Activated naive CD8-positive, alpha-beta T cell treated with anti-CD3 and anti-CD28 coated beads, Interleukin-2, amount 10 ng/mL, durations not matched to agents 7 days and 5 days (primary cell): Measurements from ENCODE around the gene SMARCD3. TPM values are rescaled to one million over a fixed set of nuclear protein-coding genes. Genes with fewer than 3 reads are reported as not detected.

Experiments
- ATAC-seq: fragments of 150-1000 bp; cut with Tn5 transposase; one replicate; pipeline ENCODE4 v1.10.0; 2021; ENCODE audit warnings: low read depth, moderate library complexity
- POLR2A ChIA-PET: fragments of 350-600 bp; sonication (Branson Sonifier 250); formaldehyde crosslinking; loops from one replicate; lab custom pipeline; 2021; ENCODE audit warnings: antibody characterized with exemption; lab: Charles Lee
- DNase-seq: peaks from one replicate; pipeline ENCODE4 v3.0.0; 2021
- H3K27ac Mint-ChIP-seq: one replicate; pipeline ENCODE4 v1.8.0; 2022; ENCODE audit warnings: mild to moderate bottlenecking, mixed read lengths
- H3K27me3 Mint-ChIP-seq: one replicate; pipeline ENCODE4 v1.8.0; 2022; ENCODE audit warnings: mild to moderate bottlenecking, moderate library complexity, mixed read lengths
- H3K36me3 Mint-ChIP-seq: one replicate; pipeline ENCODE4 v1.8.0; 2021; ENCODE audit warnings: mild to moderate bottlenecking, mixed read lengths
- H3K4me1 Mint-ChIP-seq: one replicate; pipeline ENCODE4 v1.8.0; 2021; ENCODE audit warnings: mixed read lengths
- H3K4me3 Mint-ChIP-seq: one replicate; pipeline ENCODE4 v1.8.0; 2022; ENCODE audit warnings: mild to moderate bottlenecking, moderate library complexity, mixed read lengths
- H3K9me3 Mint-ChIP-seq: one replicate; pipeline ENCODE4 v1.8.0; 2021; ENCODE audit warnings: mixed read lengths
- total RNA-seq, 2 experiments: library from RNA; stranded (reverse); gene quantifications; one replicate each; pipeline ENCODE4 v1.2.3, GENCODE V29; 2021

SMARCD3 gene
- total RNA-seq, 2 experiments from 2014 or later = 7.8 to 12.6 TPM

DNA sequence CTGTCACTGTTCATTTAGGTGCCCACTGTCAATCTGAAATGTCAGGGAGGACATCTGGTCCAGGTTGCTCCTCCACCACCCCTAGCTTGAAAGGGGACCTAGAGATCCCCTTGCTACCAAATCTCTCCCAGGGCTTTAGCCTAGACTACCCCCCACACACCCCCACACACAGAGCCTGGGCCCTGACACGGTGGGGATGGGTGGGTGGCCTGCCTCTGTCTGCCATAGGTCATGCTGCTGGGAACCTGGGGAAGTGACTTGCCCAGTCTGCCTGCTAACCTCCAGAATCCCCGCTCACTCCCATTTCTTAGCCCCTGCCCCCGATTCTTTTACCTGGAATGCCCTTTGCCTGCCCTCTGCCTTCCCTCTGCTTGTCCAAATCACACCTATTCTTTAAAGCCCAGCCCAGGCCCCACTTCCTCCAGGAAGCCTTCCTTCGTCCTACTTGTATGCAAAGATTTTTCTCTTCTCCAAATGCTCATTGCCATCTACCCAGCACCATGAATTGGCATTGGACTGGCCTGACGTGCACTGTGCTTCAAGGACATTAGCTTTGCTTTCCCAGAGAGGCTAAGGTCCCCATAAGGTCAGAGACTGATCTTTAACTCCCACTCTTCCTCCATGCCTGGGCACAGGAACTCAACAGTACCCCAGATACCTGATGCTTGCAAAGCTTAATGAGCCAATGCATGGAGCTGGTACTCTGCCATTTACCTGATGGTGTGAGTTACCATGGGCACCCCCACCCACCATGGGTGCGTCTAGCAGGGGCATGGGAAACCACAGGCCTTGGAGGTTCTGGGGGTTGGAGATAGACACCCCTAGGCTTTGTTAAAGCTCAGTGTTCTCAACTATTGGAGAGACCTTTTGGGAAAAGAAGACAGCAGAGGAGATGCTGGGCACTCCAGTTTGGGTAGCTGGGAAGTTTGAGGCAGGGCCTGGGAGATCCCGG lies 2.0 kb upstream of the SMARCD3 start:
- Mint-ChIP-seq H3K9me3 (no peaks in the 10 kb centered on the region), H3K27me3 (peaks cover 62% of the 10 kb centered on the region), H3K36me3 (no peaks in the 10 kb centered on the region), H3K4me1 (peaks cover 10% of the 10 kb centered on the region), H3K27ac (no peak overlapping the region), H3K4me3 (peak overlapping the region; percentile 22)
- no peak for ATAC-seq
- no peak for DNase-seq
- POLR2A ChIA-PET = interaction anchor here (0.6 kb wide), 1 partner anchor 27 kb away, joined by 3 read pairs; no protein-coding TSS in a partner anchor

DNA sequence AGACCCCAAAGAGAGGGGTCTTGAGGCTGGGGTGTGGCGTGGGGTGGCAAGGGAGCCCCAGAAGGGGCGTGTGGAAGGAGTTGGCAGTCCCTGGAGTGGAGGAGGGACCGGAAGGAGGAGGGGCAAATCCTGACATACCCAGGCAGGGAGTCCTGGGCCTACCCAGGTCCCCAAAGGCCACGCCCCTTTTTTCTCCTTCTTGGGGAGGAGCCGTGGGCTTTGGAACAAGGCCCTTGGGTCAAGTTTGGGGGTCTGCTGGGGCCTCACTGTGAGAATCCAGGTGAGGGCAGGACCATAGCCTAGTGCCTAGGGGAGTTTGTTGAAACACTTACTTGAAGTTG lies 1.2 kb upstream of the SMARCD3 start:
- H3K4me3 Mint-ChIP-seq = peak overlapping the region; percentile 8
- no peak overlapping the region for H3K27ac Mint-ChIP-seq
- ATAC-seq = no peak
- H3K27me3 Mint-ChIP-seq = peaks cover 65% of the 10 kb centered on the region
- POLR2A ChIA-PET = interaction anchor here (0.6 kb wide), 1 partner anchor 28 kb away, joined by 3 read pairs; no protein-coding TSS in a partner anchor
- DNase-seq = no peak
- no peaks in the 10 kb centered on the region for H3K36me3 Mint-ChIP-seq
- no peaks in the 10 kb centered on the region for H3K9me3 Mint-ChIP-seq
- peaks cover 13% of the 10 kb centered on the region for H3K4me1 Mint-ChIP-seq

GRCh38 chr7:151249034-151249731 lies 689 bp upstream of the SMARCD3 start:
- Mint-ChIP-seq H3K4me3 (peak overlapping the region; percentile 44), H3K27ac (no peak overlapping the region), H3K9me3 (no peaks in the 10 kb centered on the region), H3K27me3 (peaks cover 67% of the 10 kb centered on the region), H3K36me3 (no peaks in the 10 kb centered on the region), H3K4me1 (peaks cover 17% of the 10 kb centered on the region)
- DNase-seq = peak; percentile 52
- POLR2A ChIA-PET = no interaction called here
- no peak for ATAC-seq

DNA sequence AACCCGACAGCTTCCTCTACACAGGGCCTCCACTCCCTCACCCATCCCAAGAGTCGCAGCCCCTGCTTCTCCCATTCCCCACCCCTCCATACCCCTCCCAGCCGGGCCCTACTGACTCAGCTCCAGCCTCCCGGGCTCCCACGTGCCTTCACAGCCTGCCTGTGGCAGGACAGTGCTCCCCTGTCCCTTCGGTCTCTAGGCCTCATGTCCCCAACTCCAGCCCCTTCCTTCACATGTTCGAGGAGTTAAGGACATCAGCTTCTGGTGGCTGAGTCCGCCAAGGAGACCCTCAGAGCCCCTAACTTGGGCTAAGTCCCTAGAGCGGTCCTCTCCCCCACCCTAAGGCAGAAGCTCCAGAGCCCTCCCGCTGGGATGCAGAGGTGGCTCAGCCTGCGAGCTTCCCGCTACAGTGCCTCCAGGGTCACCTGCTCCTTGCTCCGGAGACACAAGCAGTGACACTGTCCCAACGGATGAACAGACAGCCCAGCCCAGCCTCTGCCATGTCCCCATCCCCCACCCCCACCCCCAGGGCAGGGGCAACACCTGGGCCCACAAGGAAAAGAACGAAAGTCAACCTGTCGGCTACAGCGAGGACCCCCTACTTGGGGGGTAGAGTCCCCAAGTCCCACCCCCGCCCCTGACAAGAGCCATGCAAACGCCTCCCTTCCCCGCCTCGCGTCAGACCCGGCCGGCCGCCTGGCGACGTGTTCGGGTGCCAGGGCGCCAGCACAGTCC lies 716 bp downstream of the SMARCD3 start:
- peaks cover 58% of the 10 kb centered on the region for H3K27me3 Mint-ChIP-seq
- peaks cover 28% of the 10 kb centered on the region for H3K4me1 Mint-ChIP-seq
- H3K9me3 Mint-ChIP-seq = no peaks in the 10 kb centered on the region
- POLR2A ChIA-PET = interaction anchor here (0.8 to 1.5 kb wide), 2 partner anchors 13 to 15 kb away, joined by 3 to 5 read pairs; no protein-coding TSS in a partner anchor
- no peaks in the 10 kb centered on the region for H3K36me3 Mint-ChIP-seq
- H3K4me3 Mint-ChIP-seq = peak overlapping the region; percentile 25
- no peak overlapping the region for H3K27ac Mint-ChIP-seq
- DNase-seq = no peak
- no peak for ATAC-seq

DNA sequence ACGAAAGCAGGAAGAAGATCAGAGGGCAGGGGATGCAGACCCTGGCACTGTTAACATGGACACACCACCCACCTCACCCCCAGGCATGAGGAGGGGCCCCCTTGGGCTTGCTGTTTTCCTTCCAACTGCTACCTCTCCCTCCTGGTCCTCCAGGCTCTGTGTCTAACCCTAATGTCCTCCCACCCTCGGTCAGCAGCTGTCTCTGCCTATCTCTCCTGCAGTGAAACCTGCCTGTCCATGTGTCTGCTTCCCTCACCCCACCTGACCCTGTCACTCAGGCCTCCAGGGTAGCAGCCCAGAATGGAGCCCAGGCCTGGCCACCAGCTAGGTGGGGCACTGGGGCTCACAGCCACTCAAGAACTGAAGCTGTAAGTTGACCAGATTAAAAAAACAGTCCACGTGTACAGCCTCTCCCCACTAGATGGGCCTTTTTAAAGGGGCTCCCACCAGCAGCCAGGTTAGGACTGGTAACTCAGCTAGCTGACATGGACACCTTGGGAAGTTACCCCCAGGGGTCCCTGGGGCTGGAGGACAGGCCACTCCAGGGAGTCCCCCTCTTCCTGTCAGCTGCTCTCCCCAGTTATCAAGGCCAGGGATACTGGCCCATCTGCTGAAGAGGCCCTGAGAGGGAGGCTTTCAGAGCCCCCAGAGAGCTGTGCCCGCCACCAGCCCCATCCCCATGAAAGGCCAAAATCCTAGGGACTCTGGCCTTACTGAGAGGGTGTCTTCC lies 1.5 kb downstream of the SMARCD3 start:
- Mint-ChIP-seq H3K27me3 (peaks cover 51% of the 10 kb centered on the region), H3K4me3 (no peak overlapping the region), H3K36me3 (no peaks in the 10 kb centered on the region), H3K27ac (no peak overlapping the region), H3K4me1 (peaks cover 28% of the 10 kb centered on the region), H3K9me3 (no peaks in the 10 kb centered on the region)
- DNase-seq (no peak), ATAC-seq (no peak)
- POLR2A ChIA-PET = interaction anchor here (0.8 to 1.5 kb wide), 2 partner anchors 13 to 14 kb away, joined by 3 to 5 read pairs; no protein-coding TSS in a partner anchor

GRCh38 chr7:151246102-151246850 lies 2.2 kb downstream of the SMARCD3 start:
- peaks cover 28% of the 10 kb centered on the region for H3K4me1 Mint-ChIP-seq
- POLR2A ChIA-PET = interaction anchor here (0.9 to 1.5 kb wide), 2 partner anchors 13 to 19 kb away, joined by 3 to 5 read pairs; partner anchors contain the start of gene ABCF2
- H3K27ac Mint-ChIP-seq = no peak overlapping the region
- H3K4me3 Mint-ChIP-seq = peak overlapping the region; percentile 12
- no peak for ATAC-seq
- H3K9me3 Mint-ChIP-seq = no peaks in the 10 kb centered on the region
- peaks cover 51% of the 10 kb centered on the region for H3K27me3 Mint-ChIP-seq
- no peaks in the 10 kb centered on the region for H3K36me3 Mint-ChIP-seq
- DNase-seq = no peak

- POLR2A ChIA-PET = interaction anchor here (0.9 kb wide), 1 partner anchor 19 kb away, joined by 3 read pairs; the partner anchor contains the start of gene ABCF2
- Mint-ChIP-seq H3K4me3 (no peak overlapping the region), H3K27ac (no peak overlapping the region), H3K27me3 (peaks cover 43% of the 10 kb centered on the region), H3K9me3 (no peaks in the 10 kb centered on the region), H3K4me1 (peaks cover 29% of the 10 kb centered on the region), H3K36me3 (no peaks in the 10 kb centered on the region)
- DNase-seq (peak; percentile 85), ATAC-seq (peak; percentile 74)
Measured at GRCh38 chr7:151245360-151246101, 3.0 kb downstream of the SMARCD3 start.

DNA sequence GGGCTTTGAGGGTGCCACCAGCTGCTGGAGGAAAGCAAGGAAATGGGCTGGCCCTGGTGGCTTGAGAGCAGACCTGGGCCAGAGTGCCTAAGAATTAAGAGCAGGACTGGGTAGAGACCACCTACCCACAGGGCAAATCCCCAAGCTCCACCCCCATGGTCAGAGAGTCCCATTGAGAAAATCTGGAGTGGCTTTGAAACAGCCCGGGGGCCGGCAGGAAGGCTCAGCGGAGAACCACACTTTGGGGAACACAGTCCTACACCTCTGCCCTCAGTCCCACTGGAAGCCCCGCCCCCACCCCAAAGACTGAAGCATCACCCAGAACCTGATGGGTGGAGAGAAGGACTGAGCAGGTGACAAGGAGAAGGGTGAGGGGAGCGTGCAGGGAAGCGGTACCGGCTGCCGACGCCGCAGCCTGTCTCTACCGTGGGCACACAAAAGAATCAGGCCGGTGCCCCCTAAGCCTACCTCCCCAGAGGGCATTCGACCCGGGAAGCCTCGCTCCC lies 3.6 kb downstream of the SMARCD3 start:
- peak overlapping the region; percentile 52 for H3K4me3 Mint-ChIP-seq
- H3K4me1 Mint-ChIP-seq = peaks cover 32% of the 10 kb centered on the region
- ATAC-seq = no peak
- peaks cover 2% of the 10 kb centered on the region for H3K36me3 Mint-ChIP-seq
- H3K27ac Mint-ChIP-seq = no peak overlapping the region
- no peak for DNase-seq
- POLR2A ChIA-PET = interaction anchor here (2.3 to 3.3 kb wide), 2 partner anchors 11 to 38 kb away, joined by 7 to 39 read pairs; partner anchors contain the start of gene CHPF2
- H3K27me3 Mint-ChIP-seq = peaks cover 37% of the 10 kb centered on the region
- H3K9me3 Mint-ChIP-seq = no peaks in the 10 kb centered on the region

DNA sequence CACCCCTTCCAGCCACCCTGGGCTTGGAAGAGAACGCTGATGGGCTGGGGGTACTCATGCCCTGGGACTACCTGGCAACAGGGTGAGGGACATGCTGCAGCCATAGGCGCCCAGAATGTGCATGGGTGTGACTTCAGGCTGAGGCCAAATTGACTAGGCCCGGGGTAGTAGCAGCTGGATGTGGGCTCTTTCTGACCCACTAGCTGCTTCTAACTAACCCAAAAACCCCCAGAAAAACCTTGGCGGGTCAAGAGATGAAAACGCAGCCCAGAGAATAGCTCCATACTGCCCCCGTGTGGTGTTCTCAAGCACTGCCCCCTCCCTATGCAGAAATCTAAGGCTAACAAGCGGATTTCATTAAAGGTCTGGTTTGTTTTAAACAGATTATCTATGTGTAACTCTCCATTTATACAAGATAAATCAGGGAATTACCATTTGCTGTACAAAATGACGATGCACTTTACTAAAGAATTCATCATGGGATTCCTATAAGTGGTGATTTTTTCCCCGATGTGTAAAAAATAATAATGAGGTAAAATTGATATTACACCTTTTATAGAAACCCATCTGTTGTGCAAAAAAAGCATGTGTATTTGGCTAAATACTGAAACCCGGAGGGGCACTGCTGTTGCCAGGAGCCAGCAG lies 4.2 kb downstream of the SMARCD3 start:
- H3K27ac Mint-ChIP-seq = peak overlapping the region; percentile 97
- DNase-seq (peak; percentile 71), ATAC-seq (peak; percentile 5)
- peak overlapping the region; percentile 82 for H3K4me3 Mint-ChIP-seq
- H3K9me3 Mint-ChIP-seq = no peaks in the 10 kb centered on the region
- peaks cover 33% of the 10 kb centered on the region for H3K27me3 Mint-ChIP-seq
- H3K36me3 Mint-ChIP-seq = peaks cover 2% of the 10 kb centered on the region
- peaks cover 31% of the 10 kb centered on the region for H3K4me1 Mint-ChIP-seq
- POLR2A ChIA-PET = interaction anchor here (1.6 to 3.3 kb wide), 4 partner anchors 11 to 97 kb away, joined by 4 to 39 read pairs (median 12); partner anchors contain the start of genes ABCF2, CHPF2 and NUB1

GRCh38 chr7:151243408-151244195 lies 4.9 kb downstream of the SMARCD3 start:
- H3K4me1 Mint-ChIP-seq = peaks cover 30% of the 10 kb centered on the region
- H3K27me3 Mint-ChIP-seq = peaks cover 30% of the 10 kb centered on the region
- peak overlapping the region; percentile 97 for H3K27ac Mint-ChIP-seq

More at GRCh38 chr7:151243408-151244195, 4.9 kb downstream of the SMARCD3 start:
- DNase-seq = peak; percentile 60
- ATAC-seq = peak; percentile 31
- POLR2A ChIA-PET = interaction anchor here (1.0 to 3.3 kb wide), 5 partner anchors 10 to 389 kb away, joined by 4 to 39 read pairs (median 7); partner anchors contain the start of genes ABCF2, CHPF2 and NUB1
- peaks cover 2% of the 10 kb centered on the region for H3K36me3 Mint-ChIP-seq
- H3K9me3 Mint-ChIP-seq = no peaks in the 10 kb centered on the region
- H3K4me3 Mint-ChIP-seq = peak overlapping the region; percentile 82
